ENCODE results near the gene OR1F1.

The OR1F1 gene

GRCh38 chr16:3170440-3171180 lies 17.4 kb upstream of the OR1F1 start:
- no peak for TF ChIP-seq CTCF (IDR thresholded peaks at IDR 0.05; ENCODE audit: insufficient read depth, low read length, poor library complexity, severe bottlenecking)
- Histone ChIP-seq H2AFZ (ENCODE audit: low read depth, low read length, severe bottlenecking) (no peak overlapping the region), H4K20me1 (ENCODE audit: low read depth, low read length) (no peaks in the 10 kb centered on the region), H3F3A (ENCODE audit: insufficient read depth) (no peaks in the 10 kb centered on the region), H3K27me3 (ENCODE audit: low read length) (no peaks in the 10 kb centered on the region), H3K9me3 (ENCODE audit: insufficient read depth, low read length) (no peaks in the 10 kb centered on the region), H3K4me3 (ENCODE audit: insufficient read depth, low read length, poor library complexity, severe bottlenecking) (no peak overlapping the region), H3K79me2 (ENCODE audit: insufficient read depth, low read length) (no peaks in the 10 kb centered on the region), H3K9me2 (replicated peaks; ENCODE audit: insufficient read depth, low read length) (no peaks in the 10 kb centered on the region), H3K27ac (ENCODE audit: low read depth, low read length) (no peak overlapping the region), H3K4me2 (ENCODE audit: low read depth, low read length, poor library complexity, severe bottlenecking) (no peak overlapping the region), H3K36me3 (ENCODE audit: low read length) (no peaks in the 10 kb centered on the region), H3K9ac (ENCODE audit: low read length) (no peak overlapping the region)

GRCh38 chr16:3171181-3171854 lies 16.7 kb upstream of the OR1F1 start:
- Histone ChIP-seq H3K9me2 (replicated peaks; ENCODE audit: insufficient read depth, low read length) (no peaks in the 10 kb centered on the region), H3K79me2 (ENCODE audit: insufficient read depth, low read length) (no peaks in the 10 kb centered on the region), H3K27ac (ENCODE audit: low read depth, low read length) (no peak overlapping the region), H3K36me3 (ENCODE audit: low read length) (no peaks in the 10 kb centered on the region), H3K9me3 (ENCODE audit: insufficient read depth, low read length) (no peaks in the 10 kb centered on the region), H3F3A (ENCODE audit: insufficient read depth) (no peaks in the 10 kb centered on the region), H2AFZ (ENCODE audit: low read depth, low read length, severe bottlenecking) (no peak overlapping the region), H3K27me3 (ENCODE audit: low read length) (no peaks in the 10 kb centered on the region), H3K4me3 (ENCODE audit: insufficient read depth, low read length, poor library complexity, severe bottlenecking) (no peak overlapping the region), H4K20me1 (ENCODE audit: low read depth, low read length) (no peaks in the 10 kb centered on the region), H3K4me2 (ENCODE audit: low read depth, low read length, poor library complexity, severe bottlenecking) (no peak overlapping the region), H3K9ac (ENCODE audit: low read length) (no peak overlapping the region)
- TF ChIP-seq CTCF (IDR thresholded peaks at IDR 0.05; ENCODE audit: insufficient read depth, low read length, poor library complexity, severe bottlenecking), result no peak
- no peak for TF ChIP-seq EZH2phosphoT487 (conservative IDR thresholded peaks at IDR 0.05; ENCODE audit: low read length)

GRCh38 chr16:3171855-3172593 lies 16.0 kb upstream of the OR1F1 start:
- Histone ChIP-seq H2AFZ (ENCODE audit: low read depth, low read length, severe bottlenecking) (no peak overlapping the region), H3K4me3 (ENCODE audit: insufficient read depth, low read length, poor library complexity, severe bottlenecking) (no peak overlapping the region), H3K27ac (ENCODE audit: low read depth, low read length) (no peak overlapping the region), H3F3A (ENCODE audit: insufficient read depth) (no peaks in the 10 kb centered on the region), H3K9me2 (replicated peaks; ENCODE audit: insufficient read depth, low read length) (no peaks in the 10 kb centered on the region), H3K9ac (ENCODE audit: low read length) (no peak overlapping the region), H3K9me3 (ENCODE audit: insufficient read depth, low read length) (no peaks in the 10 kb centered on the region), H3K27me3 (ENCODE audit: low read length) (no peaks in the 10 kb centered on the region), H3K36me3 (ENCODE audit: low read length) (no peaks in the 10 kb centered on the region), H3K4me2 (ENCODE audit: low read depth, low read length, poor library complexity, severe bottlenecking) (no peak overlapping the region), H3K79me2 (ENCODE audit: insufficient read depth, low read length) (no peaks in the 10 kb centered on the region), H4K20me1 (ENCODE audit: low read depth, low read length) (no peaks in the 10 kb centered on the region)
- TF ChIP-seq EZH2phosphoT487 (conservative IDR thresholded peaks at IDR 0.05; ENCODE audit: low read length), result no peak
- no peak for TF ChIP-seq CTCF (IDR thresholded peaks at IDR 0.05; ENCODE audit: insufficient read depth, low read length, poor library complexity, severe bottlenecking)

All from SU-DHL-6 (cell line).